HCT116 (cell line): ENCODE measurements around the gene MAP4K4.

Experiments used
- CEBPB ChIP-seq: IDR thresholded peaks from 2 replicates; pipeline ENCODE4 v1.6.1; 2012; ENCODE audit warnings: low read depth
- POLR2A ChIP-seq: IDR thresholded peaks from 2 replicates; pipeline ENCODE4 v1.7.0; 2011; ENCODE audit warnings: borderline replicate concordance; ENCODE audit not compliant: insufficient read depth, insufficient read length; ENCODE audit errors: extremely low read depth
- TF ChIP-seq, protein P1 (sequence below), 3 experiments: fragments of 200-600 bp in 1 of 3; sonication (generic) in 1 of 3; IDR thresholded peaks in 2 of 3; conservative IDR thresholded peaks in 1 of 3; 2 replicates each; pipeline ENCODE4 v1.5.1; 2012 to 2017; ENCODE audit warnings: low read depth in 2 of 3, low read length in 2 of 3, antibody characterized with exemption in 1 of 3, borderline replicate concordance in 1 of 3, control low read depth in 1 of 3, mild to moderate bottlenecking in 1 of 3, mixed read lengths in 1 of 3, mixed run types in 1 of 3, moderate library complexity in 1 of 3; ENCODE audit not compliant: insufficient read depth in 1 of 3
- TF ChIP-seq, protein P2 (sequence below): IDR thresholded peaks from 2 replicates; pipeline ENCODE4 v1.6.1; 2012

DNA sequence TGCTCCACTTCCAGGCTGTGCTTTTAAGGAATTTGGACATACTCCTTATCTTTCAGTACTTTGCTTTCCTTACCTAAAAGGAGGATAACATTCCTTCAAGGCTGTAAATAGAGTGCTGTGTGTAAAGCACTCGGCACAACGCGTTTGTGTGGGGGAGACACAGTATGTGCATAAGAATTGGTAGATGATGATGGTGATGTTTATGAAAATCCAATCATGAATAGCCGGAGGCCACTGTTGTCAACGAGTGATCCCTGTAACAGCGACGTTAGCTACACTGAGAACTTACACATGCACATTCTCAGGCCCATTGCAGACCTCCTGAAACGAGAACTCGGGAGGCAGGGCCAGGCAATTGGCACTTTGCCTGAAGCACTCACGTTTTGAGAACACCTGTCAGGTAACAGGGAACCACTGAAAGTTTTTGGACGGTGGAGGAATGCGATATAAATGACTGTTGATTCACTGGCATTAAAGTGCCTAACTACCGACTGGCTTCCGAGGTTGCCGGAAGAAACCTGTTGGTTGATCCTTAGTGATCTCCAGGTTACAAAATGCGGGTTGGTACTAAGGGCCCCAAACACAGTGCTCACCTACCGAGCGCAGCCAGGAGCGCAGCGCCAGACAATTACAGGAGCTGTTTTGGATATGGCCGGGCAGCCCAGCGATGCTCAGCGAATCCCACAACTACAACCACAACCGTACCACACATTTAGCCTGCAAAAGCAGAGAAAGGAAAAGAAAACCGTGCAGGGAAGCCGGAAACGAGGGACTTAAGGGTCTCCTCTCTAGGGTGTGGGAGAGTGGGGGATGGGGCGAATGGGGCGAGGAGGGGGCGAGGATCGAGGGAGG, 1.0 kb upstream of the MAP4K4 start:
- TF ChIP-seq, protein P1, sequence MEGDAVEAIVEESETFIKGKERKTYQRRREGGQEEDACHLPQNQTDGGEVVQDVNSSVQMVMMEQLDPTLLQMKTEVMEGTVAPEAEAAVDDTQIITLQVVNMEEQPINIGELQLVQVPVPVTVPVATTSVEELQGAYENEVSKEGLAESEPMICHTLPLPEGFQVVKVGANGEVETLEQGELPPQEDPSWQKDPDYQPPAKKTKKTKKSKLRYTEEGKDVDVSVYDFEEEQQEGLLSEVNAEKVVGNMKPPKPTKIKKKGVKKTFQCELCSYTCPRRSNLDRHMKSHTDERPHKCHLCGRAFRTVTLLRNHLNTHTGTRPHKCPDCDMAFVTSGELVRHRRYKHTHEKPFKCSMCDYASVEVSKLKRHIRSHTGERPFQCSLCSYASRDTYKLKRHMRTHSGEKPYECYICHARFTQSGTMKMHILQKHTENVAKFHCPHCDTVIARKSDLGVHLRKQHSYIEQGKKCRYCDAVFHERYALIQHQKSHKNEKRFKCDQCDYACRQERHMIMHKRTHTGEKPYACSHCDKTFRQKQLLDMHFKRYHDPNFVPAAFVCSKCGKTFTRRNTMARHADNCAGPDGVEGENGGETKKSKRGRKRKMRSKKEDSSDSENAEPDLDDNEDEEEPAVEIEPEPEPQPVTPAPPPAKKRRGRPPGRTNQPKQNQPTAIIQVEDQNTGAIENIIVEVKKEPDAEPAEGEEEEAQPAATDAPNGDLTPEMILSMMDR (IDR thresholded peaks at IDR 0.05 in 2 of 3, conservative IDR thresholded peaks at IDR 0.05 in 1 of 3; ENCODE audit: borderline replicate concordance in 1 of 3, insufficient read depth in 1 of 3, low read depth in 2 of 3, low read length in 2 of 3): no peak
- TF ChIP-seq POLR2A (no peak), CEBPB (no peak)
- TF ChIP-seq, protein P2, sequence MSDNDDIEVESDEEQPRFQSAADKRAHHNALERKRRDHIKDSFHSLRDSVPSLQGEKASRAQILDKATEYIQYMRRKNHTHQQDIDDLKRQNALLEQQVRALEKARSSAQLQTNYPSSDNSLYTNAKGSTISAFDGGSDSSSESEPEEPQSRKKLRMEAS: no peak
